A549 (cell line): ENCODE measurements around the gene SPATA1. TPM values are rescaled to one million over a fixed set of nuclear protein-coding genes. Genes with fewer than 3 reads are reported as not detected.

ENCODE experiments used
- ATAC-seq, 2 experiments: fragments of 200-7000 bp in 1 of 2; fragments of >200 bp in 1 of 2; cut with Nextera tagmentation in 1 of 2; cut with Tn5 transposase in 1 of 2; 3 replicates each; pipeline versions ENCODE4 v1.8.0 to v1.9.1; 2018 to 2020; ENCODE audit warnings: mild to moderate bottlenecking in 1 of 2, moderate library complexity in 1 of 2
- CTCF ChIA-PET: fragments of 300-600 bp; sonication (Branson Sonifier 250); formaldehyde crosslinking; extraction: SDS; loops from one replicate; lab custom pipeline; 2021; ENCODE audit warnings: antibody characterized with exemption, inconsistent platforms; lab: Yijun Ruan, JAX
- POLR2A ChIA-PET: fragments of 350-600 bp; formaldehyde crosslinking; extraction: SDS; loops from one replicate; lab custom pipeline; 2021; ENCODE audit warnings: antibody characterized with exemption, inconsistent platforms; lab: Yijun Ruan, JAX
- DNase-seq, 2 experiments: peaks; one replicate each; pipeline versions ENCODE4 v3.0.0 to v3.0.0-alpha.2; 2011 to 2016; ENCODE audit warnings: low read depth in 1 of 2, low spot score in 1 of 2
- FAIRE-seq: peaks from 2 replicates; lab custom pipeline; 2011; peaks lifted over from hg19 to GRCh38; lab: Jason Lieb, UNC
- H3K27ac ChIP-seq, 2 experiments: fragments of >200 bp; sonication (Bioruptor Twin); formaldehyde crosslinking; 3 replicates each; pipeline ENCODE4 v1.5.1; 2016 to 2017
- H3K4me1 ChIP-seq: fragments of >200 bp; sonication (Bioruptor Twin); formaldehyde crosslinking; 3 replicates; pipeline ENCODE4 v1.6.1; 2016
- H3K4me2 ChIP-seq: fragments of >200 bp; sonication (Bioruptor Twin); formaldehyde crosslinking; 3 replicates; pipeline ENCODE4 v1.6.1; 2016
- H3K4me3 ChIP-seq: fragments of >200 bp; sonication (Bioruptor Twin); formaldehyde crosslinking; 3 replicates; pipeline ENCODE4 v1.5.1; 2016
- H3K9me3 ChIP-seq: fragments of >200 bp; sonication (Bioruptor Twin); formaldehyde crosslinking; 3 replicates; pipeline ENCODE4 v1.6.1; 2016
- CBX2 ChIP-seq: fragments of 200-600 bp; sonication (generic); IDR thresholded peaks from 2 replicates; pipeline ENCODE4 v1.6.1; 2016; ENCODE audit warnings: low read depth, mild to moderate bottlenecking, borderline replicate concordance
- EHMT2 ChIP-seq: fragments of 200-600 bp; sonication (generic); IDR thresholded peaks from 2 replicates; pipeline ENCODE4 v1.6.1; 2016; ENCODE audit warnings: antibody characterized with exemption, low read depth, mild to moderate bottlenecking, moderate library complexity
- FOSL2 ChIP-seq, 2 experiments: fragments of 450-650 bp in 1 of 2; fragments of >200 bp in 1 of 2; sonication (Bioruptor Twin) in 1 of 2; formaldehyde crosslinking; IDR thresholded peaks; 2 replicates each; pipeline versions ENCODE4 v1.5.0 to v1.6.1; 2016 to 2020; ENCODE audit warnings: mild to moderate bottlenecking in 1 of 2, moderate library complexity in 1 of 2
- GATA3 ChIP-seq: IDR thresholded peaks from 2 replicates; pipeline ENCODE4 v1.6.1; 2012; ENCODE audit warnings: borderline replicate concordance
- HOXA7 ChIP-seq: fragments of 250-450 bp; sonication (Bioruptor Pico); IDR thresholded peaks from 2 replicates; pipeline ENCODE4 v1.5.0; 2020; ENCODE audit warnings: mild to moderate bottlenecking, moderate library complexity
- HOXB5 ChIP-seq: fragments of 250-450 bp; sonication (Bioruptor Pico); IDR thresholded peaks from 2 replicates; pipeline ENCODE4 v1.5.0; 2020; ENCODE audit warnings: mild to moderate bottlenecking, moderate library complexity
- JUN ChIP-seq, 2 experiments: fragments of >200 bp; sonication (Bioruptor Twin); formaldehyde crosslinking; IDR thresholded peaks; 2 replicates in 1 of 2; 3 replicates in 1 of 2; pipeline ENCODE4 v1.6.1; 2016 to 2017
- MAZ ChIP-seq: fragments of 150-350 bp; IDR thresholded peaks from 2 replicates; pipeline ENCODE4 v1.6.1; 2014; ENCODE audit warnings: antibody characterized with exemption, low read depth, low read length, borderline replicate concordance
- MYC ChIP-seq: IDR thresholded peaks from 2 replicates; pipeline ENCODE4 v1.6.1; 2012; ENCODE audit warnings: mild to moderate bottlenecking, inconsistent platforms, low read length, improper control_type of control experiment, borderline replicate concordance
- NR3C1 ChIP-seq: fragments of >200 bp; sonication (Bioruptor Twin); formaldehyde crosslinking; IDR thresholded peaks from 3 replicates; pipeline ENCODE4 v1.6.1; 2017
- POLR2AphosphoS2 ChIP-seq: conservative IDR thresholded peaks from 2 replicates; pipeline ENCODE4 v1.6.1; 2012; ENCODE audit warnings: low read length, improper control_type of control experiment, inconsistent platforms
- RAD21 ChIP-seq, 2 experiments: fragments of >200 bp in 1 of 2; sonication (Bioruptor Twin) in 1 of 2; formaldehyde crosslinking in 1 of 2; IDR thresholded peaks in 1 of 2; conservative IDR thresholded peaks in 1 of 2; 2 replicates in 1 of 2; 3 replicates in 1 of 2; pipeline ENCODE4 v1.6.1; 2012 to 2018; ENCODE audit warnings: inconsistent platforms in 1 of 2
- RCOR1 ChIP-seq: fragments of 150-350 bp; IDR thresholded peaks from 2 replicates; pipeline ENCODE4 v1.6.1; 2014; ENCODE audit warnings: antibody characterized with exemption, low read length, low read depth
- RFX5 ChIP-seq: fragments of 450-650 bp; IDR thresholded peaks from 2 replicates; pipeline ENCODE4 v1.7.1; 2014; ENCODE audit warnings: antibody characterized with exemption, mild to moderate bottlenecking, moderate library complexity
- RNF2 ChIP-seq: fragments of 200-600 bp; sonication (generic); IDR thresholded peaks from 2 replicates; pipeline ENCODE4 v1.6.1; 2016; ENCODE audit warnings: low read depth, mild to moderate bottlenecking, antibody characterized with exemption, moderate library complexity, borderline replicate concordance
- USF2 ChIP-seq: fragments of 450-650 bp; IDR thresholded peaks from 2 replicates; pipeline ENCODE4 v1.6.1; 2014; ENCODE audit warnings: antibody characterized with exemption
- ZC3H11A ChIP-seq: fragments of 450-650 bp; IDR thresholded peaks from 2 replicates; pipeline ENCODE4 v1.6.1; 2014; ENCODE audit warnings: antibody characterized with exemption, mild to moderate bottlenecking
- ZNF302 ChIP-seq: fragments of 250-450 bp; sonication (Bioruptor Pico); IDR thresholded peaks from 2 replicates; pipeline ENCODE4 v1.9.0; 2021; ENCODE audit warnings: inconsistent platforms, mild to moderate bottlenecking, moderate library complexity
- WGBS: methylation state at CpG from one replicate; pipeline ENCODE4 v1.1.6; 2017; ENCODE audit errors: missing lambda C conversion rate; 5-methylcytosine and 5-hydroxymethylcytosine counted together
- polyA plus RNA-seq, 4 experiments: library from polyadenylated mRNA; depleted of rRNA in 3 of 4; stranded (reverse); fragments of >200 nt; fragmentation: RNase III in 1 of 4; extraction: RNeasy Plus Mini Kit Qiagen cat#74134 plus additional on column Dnase treatment in 1 of 4; gene quantifications; 2 replicates in 3 of 4; 3 replicates in 1 of 4; pipeline ENCODE4 v1.2.3, GENCODE V29; 2011 to 2017
- TF ChIP-seq, protein P1 (sequence below): fragments of >200 bp; sonication (Bioruptor Twin); formaldehyde crosslinking; IDR thresholded peaks from 2 replicates; pipeline ENCODE4 v1.6.1; 2016
- TF ChIP-seq, protein P2 (sequence below): fragments of >200 bp; sonication (Bioruptor Twin); formaldehyde crosslinking; IDR thresholded peaks from 3 replicates; pipeline ENCODE4 v1.6.1; 2016
- TF ChIP-seq, protein P3 (sequence below): fragments of 150-350 bp; IDR thresholded peaks from 2 replicates; pipeline ENCODE4 v1.6.1; 2014; ENCODE audit warnings: low read depth, mild to moderate bottlenecking, low read length
- TF ChIP-seq, protein P4 (sequence below): IDR thresholded peaks from 2 replicates; pipeline ENCODE4 v1.6.1; 2012
- TF ChIP-seq, protein P5 (sequence below): fragments of 250-450 bp; sonication (Bioruptor Pico); IDR thresholded peaks from 2 replicates; pipeline ENCODE4 v1.5.0; 2021; ENCODE audit warnings: mild to moderate bottlenecking, moderate library complexity, borderline replicate concordance
- TF ChIP-seq, protein P6 (sequence below): IDR thresholded peaks from 2 replicates; pipeline ENCODE4 v1.6.1; 2012

The SPATA1 gene
- polyA plus RNA-seq, 2 of the 4 experiments (the other 2 are of a cell fraction) = 0.49 to 1.2 TPM

DNA sequence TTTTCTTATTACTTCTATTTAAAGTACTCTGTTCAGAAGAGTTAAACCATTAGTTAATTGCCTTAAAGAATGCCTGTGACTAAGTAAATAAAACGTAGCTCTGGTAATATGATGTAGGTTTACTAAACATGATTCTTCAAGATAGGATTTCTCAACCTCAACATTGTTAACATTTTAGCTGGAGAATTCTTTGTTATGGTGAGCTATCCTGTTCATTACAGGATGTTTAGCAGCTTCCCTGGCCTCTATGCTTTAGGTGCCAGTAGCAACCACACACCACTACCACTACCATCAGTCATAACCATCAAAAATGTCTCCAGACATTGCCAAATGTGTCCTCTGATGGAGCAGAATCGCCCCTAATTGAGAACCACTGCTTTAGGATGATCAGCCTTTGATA is 16.4 kb upstream of the SPATA1 start:
- CTCF ChIA-PET = no interaction called here
- TF ChIP-seq MYC (no peak), GATA3 (no peak), USF2 (no peak), ZNF302 (CRISPR knock-in tag) (no peak), ZC3H11A (no peak), RCOR1 (no peak)
- TF ChIP-seq, protein P1, sequence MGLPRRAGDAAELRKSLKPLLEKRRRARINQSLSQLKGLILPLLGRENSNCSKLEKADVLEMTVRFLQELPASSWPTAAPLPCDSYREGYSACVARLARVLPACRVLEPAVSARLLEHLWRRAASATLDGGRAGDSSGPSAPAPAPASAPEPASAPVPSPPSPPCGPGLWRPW = no peak
- TF ChIP-seq, protein P2, sequence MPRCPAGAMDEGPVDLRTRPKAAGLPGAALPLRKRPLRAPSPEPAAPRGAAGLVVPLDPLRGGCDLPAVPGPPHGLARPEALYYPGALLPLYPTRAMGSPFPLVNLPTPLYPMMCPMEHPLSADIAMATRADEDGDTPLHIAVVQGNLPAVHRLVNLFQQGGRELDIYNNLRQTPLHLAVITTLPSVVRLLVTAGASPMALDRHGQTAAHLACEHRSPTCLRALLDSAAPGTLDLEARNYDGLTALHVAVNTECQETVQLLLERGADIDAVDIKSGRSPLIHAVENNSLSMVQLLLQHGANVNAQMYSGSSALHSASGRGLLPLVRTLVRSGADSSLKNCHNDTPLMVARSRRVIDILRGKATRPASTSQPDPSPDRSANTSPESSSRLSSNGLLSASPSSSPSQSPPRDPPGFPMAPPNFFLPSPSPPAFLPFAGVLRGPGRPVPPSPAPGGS = no peak
- no peak for FAIRE-seq

DNA sequence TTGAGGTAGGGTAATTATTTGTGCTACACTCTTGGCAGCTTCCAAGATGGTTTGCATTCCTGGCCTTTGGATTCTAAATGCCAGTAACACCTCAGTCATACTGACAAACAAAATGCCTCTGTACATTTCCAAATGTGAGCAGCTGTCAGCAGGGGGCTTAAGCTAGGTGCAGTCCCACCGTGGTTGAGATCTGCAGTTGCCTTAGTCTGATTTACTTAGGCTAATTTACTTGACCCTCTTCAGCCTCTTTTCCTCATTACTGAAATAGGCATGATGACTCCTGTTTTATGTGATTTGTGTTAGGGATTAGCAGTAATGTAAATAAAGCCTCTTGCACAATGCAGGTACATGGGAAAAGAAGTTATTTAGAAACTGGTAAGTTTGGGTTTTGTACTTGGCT is 13.5 kb upstream of the SPATA1 start:
- H3K27ac ChIP-seq = no peak overlapping the region
- H3K4me3 ChIP-seq = no peak overlapping the region
- TF ChIP-seq JUN (IDR thresholded peaks at IDR 0.05) (no peak), ZNF302 (CRISPR knock-in tag) (no peak), MAZ (no peak), HOXB5 (CRISPR knock-in tag) (no peak), FOSL2 (IDR thresholded peaks at IDR 0.05) (no peak), FOSL2 (CRISPR knock-in tag; IDR thresholded peaks at IDR 0.05) (no peak), POLR2AphosphoS2 (no peak), EHMT2 (no peak), HOXA7 (CRISPR knock-in tag) (no peak), RCOR1 (no peak), RFX5 (no peak), CBX2 (no peak), RAD21 (conservative IDR thresholded peaks at IDR 0.05 in 1 of 2, IDR thresholded peaks at IDR 0.05 in 1 of 2) (no peak), RNF2 (no peak), NR3C1 (no peak), ZC3H11A (no peak)
- TF ChIP-seq, protein P1 = no peak
- TF ChIP-seq, protein P3, sequence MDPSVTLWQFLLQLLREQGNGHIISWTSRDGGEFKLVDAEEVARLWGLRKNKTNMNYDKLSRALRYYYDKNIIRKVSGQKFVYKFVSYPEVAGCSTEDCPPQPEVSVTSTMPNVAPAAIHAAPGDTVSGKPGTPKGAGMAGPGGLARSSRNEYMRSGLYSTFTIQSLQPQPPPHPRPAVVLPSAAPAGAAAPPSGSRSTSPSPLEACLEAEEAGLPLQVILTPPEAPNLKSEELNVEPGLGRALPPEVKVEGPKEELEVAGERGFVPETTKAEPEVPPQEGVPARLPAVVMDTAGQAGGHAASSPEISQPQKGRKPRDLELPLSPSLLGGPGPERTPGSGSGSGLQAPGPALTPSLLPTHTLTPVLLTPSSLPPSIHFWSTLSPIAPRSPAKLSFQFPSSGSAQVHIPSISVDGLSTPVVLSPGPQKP = no peak
- TF ChIP-seq, protein P4, sequence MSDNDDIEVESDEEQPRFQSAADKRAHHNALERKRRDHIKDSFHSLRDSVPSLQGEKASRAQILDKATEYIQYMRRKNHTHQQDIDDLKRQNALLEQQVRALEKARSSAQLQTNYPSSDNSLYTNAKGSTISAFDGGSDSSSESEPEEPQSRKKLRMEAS = no peak
- TF ChIP-seq, protein P5, sequence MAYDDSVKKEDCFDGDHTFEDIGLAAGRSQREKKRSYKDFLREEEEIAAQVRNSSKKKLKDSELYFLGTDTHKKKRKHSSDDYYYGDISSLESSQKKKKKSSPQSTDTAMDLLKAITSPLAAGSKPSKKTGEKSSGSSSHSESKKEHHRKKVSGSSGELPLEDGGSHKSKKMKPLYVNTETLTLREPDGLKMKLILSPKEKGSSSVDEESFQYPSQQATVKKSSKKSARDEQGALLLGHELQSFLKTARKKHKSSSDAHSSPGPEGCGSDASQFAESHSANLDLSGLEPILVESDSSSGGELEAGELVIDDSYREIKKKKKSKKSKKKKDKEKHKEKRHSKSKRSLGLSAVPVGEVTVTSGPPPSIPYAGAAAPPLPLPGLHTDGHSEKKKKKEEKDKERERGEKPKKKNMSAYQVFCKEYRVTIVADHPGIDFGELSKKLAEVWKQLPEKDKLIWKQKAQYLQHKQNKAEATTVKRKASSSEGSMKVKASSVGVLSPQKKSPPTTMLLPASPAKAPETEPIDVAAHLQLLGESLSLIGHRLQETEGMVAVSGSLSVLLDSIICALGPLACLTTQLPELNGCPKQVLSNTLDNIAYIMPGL (CRISPR knock-in tag) = no peak
- TF ChIP-seq, protein P6, sequence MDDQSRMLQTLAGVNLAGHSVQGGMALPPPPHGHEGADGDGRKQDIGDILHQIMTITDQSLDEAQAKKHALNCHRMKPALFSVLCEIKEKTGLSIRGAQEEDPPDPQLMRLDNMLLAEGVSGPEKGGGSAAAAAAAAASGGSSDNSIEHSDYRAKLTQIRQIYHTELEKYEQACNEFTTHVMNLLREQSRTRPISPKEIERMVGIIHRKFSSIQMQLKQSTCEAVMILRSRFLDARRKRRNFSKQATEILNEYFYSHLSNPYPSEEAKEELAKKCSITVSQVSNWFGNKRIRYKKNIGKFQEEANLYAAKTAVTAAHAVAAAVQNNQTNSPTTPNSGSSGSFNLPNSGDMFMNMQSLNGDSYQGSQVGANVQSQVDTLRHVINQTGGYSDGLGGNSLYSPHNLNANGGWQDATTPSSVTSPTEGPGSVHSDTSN = no peak
- H3K9me3 ChIP-seq = no peaks in the 10 kb centered on the region
- ATAC-seq (no peak), FAIRE-seq (no peak), DNase-seq (no peak)
- ChIA-PET POLR2A (interaction anchor here (0.7 kb wide), 1 partner anchor 13 kb away, joined by 3 read pairs; the partner anchor contains the start of genes GNG5 and SPATA1), CTCF (no interaction called here)
- 88% methylated on average over 1 of the region's 1 CpG for WGBS
- no peaks in the 10 kb centered on the region for H3K4me1 ChIP-seq
- no peak overlapping the region for H3K4me2 ChIP-seq

More for the DNA sequence above, 16.4 kb upstream of the SPATA1 start:
- peaks cover 7% of the 10 kb centered on the region for H3K4me1 ChIP-seq
- ATAC-seq (no peak), DNase-seq (no peak)
- H3K4me3 ChIP-seq = no peak overlapping the region
- WGBS = 79% methylated on average over 2 of the region's 2 CpGs
- no peak overlapping the region for H3K27ac ChIP-seq
- H3K4me2 ChIP-seq = no peak overlapping the region
- POLR2A ChIA-PET = no interaction called here
- no peaks in the 10 kb centered on the region for H3K9me3 ChIP-seq
